Cerebellar cortex (tissue), 1 donor: ENCODE data around the gene LRRC4C.
"Not testable (repeated sequence)": the region's sequence is repeated elsewhere in the genome, so short reads cannot be mapped to it uniquely, and the experiment has no call there.

Experiments
- DNase-seq: peaks from one replicate; pipeline ENCODE4 v3.0.0-alpha.2; 2015; ENCODE audit warnings: low spot score

LRRC4C gene

DNA sequence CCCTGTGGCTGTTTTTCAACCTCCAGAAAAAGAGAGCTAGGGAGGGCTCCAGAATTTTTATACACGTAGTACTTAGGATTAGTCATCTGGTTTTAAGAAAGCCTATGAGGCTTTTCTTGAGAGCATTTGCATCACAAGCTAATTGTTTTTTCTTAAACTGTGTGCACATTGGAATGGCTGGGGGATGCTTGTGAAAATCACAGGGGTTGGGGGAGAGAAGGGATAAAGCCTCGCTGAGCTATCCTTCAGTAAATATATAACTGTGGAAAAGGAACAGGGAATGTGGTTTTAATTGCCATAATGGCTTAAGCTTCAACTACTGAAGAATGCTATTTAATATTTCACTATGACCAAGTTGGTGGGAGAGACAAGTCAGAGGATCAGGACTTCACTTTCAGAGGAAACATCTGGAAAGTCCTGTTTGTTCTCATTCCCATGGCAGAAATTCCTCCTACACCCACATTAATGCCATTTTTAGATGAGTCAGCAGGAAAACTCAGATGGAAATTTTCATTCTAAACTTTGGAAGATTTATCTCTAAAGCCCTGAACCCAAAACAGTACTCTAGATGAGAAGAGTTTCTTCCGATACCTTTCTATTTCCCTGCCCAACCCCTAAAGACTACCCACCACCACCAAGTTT lies 591.3 kb downstream of the LRRC4C start:
- no peak for DNase-seq

- DNase-seq = not testable (repeated sequence)
Observed at GRCh38 chr11:40857754-40858153, 601.7 kb downstream of the LRRC4C start.

GRCh38 chr11:40842750-40843339 lies 616.6 kb downstream of the LRRC4C start:
- no peak for DNase-seq

DNA sequence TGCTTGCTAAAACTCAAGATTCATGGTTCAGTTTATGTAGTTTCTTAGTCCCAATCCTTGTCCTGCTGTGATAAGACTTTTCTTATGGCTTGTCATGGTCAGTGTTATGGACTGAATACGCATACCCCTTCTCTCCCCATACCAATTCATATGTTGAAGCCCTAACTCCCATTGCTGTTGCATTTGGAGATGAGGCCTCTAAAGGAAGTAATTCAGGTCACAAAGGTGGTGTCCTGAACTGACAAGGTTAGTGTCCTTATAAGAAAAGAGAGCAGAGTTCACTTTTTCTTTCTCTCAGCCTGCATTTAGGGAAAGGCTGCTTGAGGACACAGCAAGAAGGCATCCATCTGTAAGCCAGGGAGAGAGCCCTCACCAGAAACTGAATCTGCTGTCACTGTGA lies 618.2 kb downstream of the LRRC4C start:
- no peak for DNase-seq

DNA sequence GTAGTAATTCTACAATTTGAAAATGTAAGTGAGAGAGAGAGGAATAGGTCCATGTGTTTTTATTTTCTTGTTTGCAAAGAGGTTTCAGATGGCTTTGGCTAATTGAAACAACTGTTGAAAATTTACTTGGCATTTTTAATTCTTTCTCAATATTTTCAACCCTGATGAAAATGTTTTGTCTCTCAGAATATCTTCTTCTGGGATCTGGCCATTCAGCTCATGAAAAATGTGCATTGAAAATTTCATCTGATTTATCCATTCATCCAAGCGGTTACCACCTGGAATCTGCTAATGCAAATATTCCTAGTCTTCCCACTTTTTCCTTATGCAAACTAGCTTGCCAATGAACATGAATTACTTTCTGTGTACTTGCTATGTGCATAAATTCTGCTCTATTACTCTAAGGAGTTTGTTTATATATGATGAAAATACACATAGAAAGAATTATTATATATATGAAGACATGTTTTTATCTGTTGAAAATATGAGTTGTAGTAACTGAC lies 621.2 kb downstream of the LRRC4C start:
- DNase-seq = no peak

- no peak for DNase-seq
Observed at GRCh38 chr11:40827116-40827515, 632.3 kb downstream of the LRRC4C start.

GRCh38 chr11:40826601-40827000 lies 632.9 kb downstream of the LRRC4C start:
- no peak for DNase-seq

GRCh38 chr11:40825201-40825834 lies 634.1 kb downstream of the LRRC4C start:
- peak; percentile 31 for DNase-seq

- DNase-seq = no peak
Observed at GRCh38 chr11:40819230-40819629, 640.2 kb downstream of the LRRC4C start.

GRCh38 chr11:40816976-40817375 lies 642.5 kb downstream of the LRRC4C start:
- DNase-seq = no peak

- DNase-seq = peak; percentile 1
Observed at GRCh38 chr11:40797981-40798380, 661.5 kb downstream of the LRRC4C start.

GRCh38 chr11:40787224-40787623 lies 672.2 kb downstream of the LRRC4C start:
- DNase-seq = no peak

DNA sequence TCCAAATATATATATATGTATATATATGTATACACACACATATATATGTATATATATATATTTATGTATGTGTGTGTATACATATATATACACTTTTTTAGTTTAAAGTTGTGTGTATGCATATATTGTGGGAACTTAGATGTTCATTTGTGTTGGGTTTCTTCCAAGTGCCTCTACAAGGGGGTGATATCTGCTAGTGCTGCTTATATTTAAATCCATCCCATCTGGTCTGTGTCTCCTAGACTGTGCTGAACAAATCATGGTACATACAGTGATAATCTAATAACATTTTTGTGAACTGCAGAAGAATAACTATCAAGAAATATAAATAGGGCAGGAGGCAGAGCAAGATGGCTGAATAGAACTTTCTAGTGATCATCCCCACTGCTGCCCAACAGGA lies 696.4 kb downstream of the LRRC4C start:
- no peak for DNase-seq

DNA sequence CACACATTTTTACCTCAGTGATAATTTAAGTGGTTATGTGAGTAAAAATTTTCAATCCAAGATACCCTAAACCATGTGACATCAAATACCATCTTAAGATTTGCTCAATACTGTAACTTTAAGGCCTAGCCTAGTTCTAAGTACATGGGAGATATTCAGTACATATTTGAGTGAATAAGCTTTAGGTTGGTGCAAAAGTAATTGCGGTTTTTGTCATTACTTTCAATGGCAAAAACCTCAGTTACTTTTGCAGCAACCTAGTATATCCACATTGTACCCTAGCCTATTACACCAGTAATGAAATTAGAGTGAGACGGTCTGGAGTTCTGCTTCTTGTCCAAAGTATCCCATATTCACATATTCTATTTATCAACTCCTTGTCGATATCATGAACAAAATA lies 700.1 kb downstream of the LRRC4C start:
- no peak for DNase-seq

GRCh38 chr11:40754297-40754696 lies 705.2 kb downstream of the LRRC4C start:
- no peak for DNase-seq

- DNase-seq = no peak
Observed at GRCh38 chr11:40746282-40746681, 713.2 kb downstream of the LRRC4C start.

DNA sequence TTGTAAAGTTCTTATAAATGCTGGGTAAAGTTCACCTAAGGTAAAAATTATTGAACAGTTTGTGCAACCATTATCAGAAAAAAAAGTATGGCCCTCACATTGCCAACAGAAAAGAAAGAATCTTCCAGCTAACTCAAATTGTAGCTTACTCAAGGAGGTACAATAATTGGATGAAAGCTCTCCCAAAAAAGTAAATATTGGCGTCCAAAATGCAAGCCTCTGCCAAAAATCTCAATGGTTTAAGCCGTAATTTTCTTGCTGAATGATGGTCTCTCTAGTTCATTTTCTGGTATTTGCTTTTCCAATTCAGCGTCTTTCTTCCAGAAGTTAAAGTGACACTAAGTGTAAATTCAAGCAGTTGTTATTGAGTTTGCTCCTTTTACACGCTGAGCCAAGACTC lies 727.3 kb downstream of the LRRC4C start:
- no peak for DNase-seq

- no peak for DNase-seq
Observed at GRCh38 chr11:40722179-40722795, 737.2 kb downstream of the LRRC4C start.

DNA sequence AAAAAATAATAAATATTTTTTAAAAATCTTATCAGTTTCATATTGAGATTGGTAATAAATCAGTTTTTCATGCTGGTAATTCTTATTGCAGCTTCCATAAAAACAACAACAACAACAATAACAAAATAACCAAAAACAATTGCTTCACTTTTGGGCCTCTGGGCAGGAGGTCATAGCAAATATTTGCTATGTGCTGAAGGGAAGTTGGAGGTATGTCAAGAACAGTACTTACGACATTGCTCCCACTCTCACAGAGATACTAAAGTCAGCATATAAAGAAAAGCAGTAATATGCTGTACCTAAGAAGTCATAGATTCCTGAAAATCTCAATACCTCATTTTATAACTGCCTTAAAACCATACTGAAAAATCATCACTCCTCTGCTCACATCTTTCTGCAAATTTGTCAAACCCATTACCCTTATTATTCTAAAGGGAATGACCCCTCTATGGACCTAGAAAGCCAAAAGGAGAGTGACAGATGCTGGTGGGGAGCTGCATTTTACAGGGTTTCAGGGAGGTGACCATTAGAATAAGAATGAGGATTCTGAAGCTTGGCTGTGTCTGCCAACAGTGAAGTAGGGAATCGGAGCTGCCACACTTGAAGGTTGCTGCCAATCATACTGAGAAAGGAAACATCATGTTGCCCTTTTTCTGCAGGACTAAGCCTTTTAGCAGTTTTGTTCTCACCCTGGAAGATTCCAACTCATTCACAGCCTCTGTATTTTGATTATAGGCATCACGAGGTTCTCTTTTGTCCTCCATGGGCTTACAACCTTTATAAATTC lies 742.9 kb downstream of the LRRC4C start:
- DNase-seq = no peak

- no peak for DNase-seq
Observed at GRCh38 chr11:40713083-40713482, 746.4 kb downstream of the LRRC4C start.

DNA sequence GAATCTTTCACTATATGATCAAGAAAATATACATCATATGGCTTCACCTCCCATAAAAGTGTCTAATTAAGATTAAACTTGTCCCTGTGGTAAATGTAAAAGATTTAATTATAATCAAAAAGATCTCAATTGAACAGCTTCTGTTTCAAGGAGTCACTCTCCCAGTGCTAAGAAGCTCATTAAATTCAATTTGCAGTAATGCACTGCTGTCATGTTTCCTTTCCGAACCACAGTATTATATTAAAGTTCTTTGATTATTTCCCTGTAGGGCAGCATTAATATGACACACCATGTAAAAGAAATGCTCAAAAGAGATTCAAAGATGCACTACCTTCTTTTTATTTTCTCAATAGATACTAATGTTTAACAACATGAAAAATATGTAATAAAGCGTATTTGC lies 758.4 kb downstream of the LRRC4C start:
- DNase-seq = no peak

DNA sequence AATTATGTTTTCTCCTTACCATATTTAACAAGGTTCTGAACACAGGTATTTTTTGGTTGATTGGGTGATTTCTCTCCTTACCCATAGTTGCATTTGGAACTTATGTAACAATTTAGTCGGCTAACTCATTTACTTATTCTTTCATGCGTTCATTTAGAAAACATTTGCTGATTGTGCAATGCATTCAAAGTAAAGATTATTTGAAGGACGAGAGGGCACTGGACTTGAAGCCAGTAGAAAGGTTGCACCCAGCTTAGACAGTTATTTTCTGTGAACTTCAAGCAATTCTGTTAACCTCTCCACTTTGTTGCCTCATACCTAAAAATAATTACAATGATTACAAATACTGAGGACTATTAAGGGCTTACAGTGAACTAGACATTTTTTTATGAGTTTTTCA lies 769.6 kb downstream of the LRRC4C start:
- no peak for DNase-seq
